22Rv1 (cell line): Measurements from ENCODE around the gene RUNX3.

Experiments
- ZFX ChIP-seq: fragments of 450-650 bp; IDR thresholded peaks from 2 replicates; pipeline ENCODE4 v1.6.1; 2017; ENCODE audit warnings: antibody characterized with exemption, borderline replicate concordance
- TF ChIP-seq, protein P1 (sequence below): fragments of 450-650 bp; IDR thresholded peaks from 2 replicates; pipeline ENCODE4 v1.5.1; 2017; ENCODE audit warnings: mild to moderate bottlenecking

DNA sequence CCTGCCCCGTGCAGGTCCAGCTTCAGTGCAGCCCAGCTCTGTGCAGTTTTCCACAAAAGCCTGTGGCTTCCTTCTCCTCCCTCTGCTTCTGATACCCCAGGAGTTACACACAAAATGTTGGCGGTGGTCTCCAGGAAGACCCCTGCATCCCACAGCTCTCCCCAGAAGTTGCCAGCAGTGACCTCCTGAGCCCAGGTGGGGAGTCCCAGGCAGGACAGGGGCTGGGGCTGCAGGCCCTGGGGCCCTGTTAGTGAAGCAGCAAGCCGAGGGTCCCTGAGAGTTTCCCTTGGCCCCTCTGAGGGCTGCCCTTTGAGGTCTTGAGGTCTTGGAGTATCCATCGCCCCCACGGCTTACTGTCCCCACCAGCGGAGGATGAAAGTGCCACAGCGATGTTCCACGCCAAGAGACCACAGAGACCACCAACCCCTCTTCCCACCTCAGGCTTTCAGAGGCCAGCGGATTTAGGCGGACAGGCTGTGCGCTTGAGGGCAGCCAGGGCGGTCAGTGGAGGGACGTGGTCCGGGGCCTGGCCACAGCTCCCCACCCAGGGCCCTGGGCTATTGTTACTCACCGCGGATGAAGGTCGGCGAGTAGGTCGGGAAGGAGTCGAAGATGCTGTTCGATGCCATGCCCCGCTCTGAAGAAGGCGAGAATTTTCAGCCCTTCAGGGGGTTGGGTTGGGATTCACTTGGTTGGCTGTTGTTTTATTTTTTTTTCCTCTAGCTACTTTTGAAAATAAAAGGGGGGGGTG, 34.0 kb upstream of the RUNX3 start:
- TF ChIP-seq, protein P1, sequence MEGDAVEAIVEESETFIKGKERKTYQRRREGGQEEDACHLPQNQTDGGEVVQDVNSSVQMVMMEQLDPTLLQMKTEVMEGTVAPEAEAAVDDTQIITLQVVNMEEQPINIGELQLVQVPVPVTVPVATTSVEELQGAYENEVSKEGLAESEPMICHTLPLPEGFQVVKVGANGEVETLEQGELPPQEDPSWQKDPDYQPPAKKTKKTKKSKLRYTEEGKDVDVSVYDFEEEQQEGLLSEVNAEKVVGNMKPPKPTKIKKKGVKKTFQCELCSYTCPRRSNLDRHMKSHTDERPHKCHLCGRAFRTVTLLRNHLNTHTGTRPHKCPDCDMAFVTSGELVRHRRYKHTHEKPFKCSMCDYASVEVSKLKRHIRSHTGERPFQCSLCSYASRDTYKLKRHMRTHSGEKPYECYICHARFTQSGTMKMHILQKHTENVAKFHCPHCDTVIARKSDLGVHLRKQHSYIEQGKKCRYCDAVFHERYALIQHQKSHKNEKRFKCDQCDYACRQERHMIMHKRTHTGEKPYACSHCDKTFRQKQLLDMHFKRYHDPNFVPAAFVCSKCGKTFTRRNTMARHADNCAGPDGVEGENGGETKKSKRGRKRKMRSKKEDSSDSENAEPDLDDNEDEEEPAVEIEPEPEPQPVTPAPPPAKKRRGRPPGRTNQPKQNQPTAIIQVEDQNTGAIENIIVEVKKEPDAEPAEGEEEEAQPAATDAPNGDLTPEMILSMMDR = no peak
- no peak for TF ChIP-seq ZFX
